IMR-90 (cell line): Measurements from ENCODE around the gene DMXL2. TPM values are rescaled to one million over a fixed set of nuclear protein-coding genes. Genes with fewer than 3 reads are reported as not detected.

ENCODE experiments used
- ATAC-seq: fragments of 200-7000 bp; cut with Tn5 transposase; 2 replicates; pipeline ENCODE4 v1.9.1; 2020; ENCODE audit warnings: low read depth, mild to moderate bottlenecking, moderate library complexity
- BruUV-seq: library from RNA; stranded (reverse); fragments of 400-500 nt; replicated peaks from 2 replicates; lab custom pipeline; 2021; lab: Mats Ljungman, UMichigan
- CTCF ChIA-PET: fragments of 300-600 bp; formaldehyde crosslinking; extraction: SDS; loops from one replicate; lab custom pipeline; 2021; ENCODE audit warnings: antibody characterized with exemption; lab: Yijun Ruan, JAX
- POLR2A ChIA-PET: fragments of 300-600 bp; sonication (Branson Sonifier 250); formaldehyde crosslinking; loops from one replicate; lab custom pipeline; 2022; ENCODE audit warnings: antibody characterized with exemption; ENCODE audit not compliant: unreplicated experiment; lab: Charles Lee
- DNase-seq: peaks from one replicate; pipeline ENCODE4 v3.0.0; 2013
- H2AFZ ChIP-seq: replicated peaks from 2 replicates; pipeline ENCODE3; 2013; ENCODE audit warnings: low read length, mild to moderate bottlenecking; ENCODE audit not compliant: poor library complexity
- H2AK5ac ChIP-seq: 2 replicates; pipeline ENCODE4 v1.6.1; 2013; ENCODE audit warnings: low read depth, low read length, inconsistent platforms
- H2AK9ac ChIP-seq: replicated peaks from 2 replicates; pipeline ENCODE3; 2013; ENCODE audit warnings: mild to moderate bottlenecking, low read depth, low read length, moderate library complexity; ENCODE audit not compliant: poor library complexity
- H2BK120ac ChIP-seq: 2 replicates; pipeline ENCODE4 v1.6.1; 2013; ENCODE audit warnings: low read depth, low read length, inconsistent platforms
- H2BK15ac ChIP-seq: 3 replicates; pipeline ENCODE4 v1.6.1; 2013; ENCODE audit warnings: low read depth, low read length, inconsistent platforms
- H2BK20ac ChIP-seq: 2 replicates; pipeline ENCODE4 v1.6.1; 2013; ENCODE audit warnings: low read depth, mild to moderate bottlenecking, inconsistent platforms, low read length, moderate library complexity
- H2BK5ac ChIP-seq: 2 replicates; pipeline ENCODE4 v1.6.1; 2013; ENCODE audit warnings: mild to moderate bottlenecking, low read depth, low read length, inconsistent platforms; ENCODE audit not compliant: poor library complexity, severe bottlenecking
- H3K14ac ChIP-seq: replicated peaks from 2 replicates; pipeline ENCODE4 v1.6.1; 2013; ENCODE audit warnings: low read depth, low read length, inconsistent platforms
- H3K18ac ChIP-seq: 2 replicates; pipeline ENCODE4 v1.6.1; 2013; ENCODE audit warnings: low read depth, low read length, control low read depth
- H3K23ac ChIP-seq: 2 replicates; pipeline ENCODE4 v1.6.1; 2013; ENCODE audit warnings: low read depth, low read length, inconsistent platforms
- H3K27ac ChIP-seq: 2 replicates; pipeline ENCODE4 v1.5.1; 2013; ENCODE audit warnings: mild to moderate bottlenecking, control low read depth, low read length; ENCODE audit not compliant: insufficient read depth
- H3K27me3 ChIP-seq: 2 replicates; pipeline ENCODE4 v1.6.1; 2013; ENCODE audit warnings: low read length; ENCODE audit not compliant: control insufficient read depth, insufficient read depth
- H3K36me3 ChIP-seq: 2 replicates; pipeline ENCODE4 v1.6.1; 2013; ENCODE audit warnings: low read length, mixed read lengths; ENCODE audit not compliant: control insufficient read depth, insufficient read depth
- H3K4ac ChIP-seq: 2 replicates; pipeline ENCODE4 v1.6.1; 2013; ENCODE audit warnings: low read depth, low read length, inconsistent platforms
- H3K4me1 ChIP-seq: 2 replicates; pipeline ENCODE4 v1.6.1; 2013; ENCODE audit warnings: low read length, mixed read lengths; ENCODE audit not compliant: control insufficient read depth, insufficient read depth
- H3K4me2 ChIP-seq: 2 replicates; pipeline ENCODE4 v1.6.1; 2013; ENCODE audit warnings: low read depth, mild to moderate bottlenecking, control low read depth, low read length, moderate library complexity
- H3K4me3 ChIP-seq: 2 replicates; pipeline ENCODE4 v1.5.1; 2013; ENCODE audit warnings: low read depth, mild to moderate bottlenecking, control low read depth, low read length, moderate library complexity; ENCODE audit not compliant: insufficient read depth
- H3K56ac ChIP-seq: 2 replicates; pipeline ENCODE4 v1.6.1; 2013; ENCODE audit warnings: low read length, inconsistent platforms; ENCODE audit not compliant: insufficient read depth; ENCODE audit errors: extremely low read depth
- H3K79me1 ChIP-seq, 2 experiments: 2 replicates each; pipeline ENCODE4 v1.6.1; 2013; ENCODE audit warnings: low read length in 2 of 2, inconsistent platforms in 1 of 2, low read depth in 1 of 2
- H3K9ac ChIP-seq: 2 replicates; pipeline ENCODE4 v1.6.1; 2013; ENCODE audit warnings: low read depth, low read length, control low read depth
- H3K9me1 ChIP-seq: 2 replicates; pipeline ENCODE4 v1.6.1; 2013; ENCODE audit warnings: low read length, inconsistent platforms; ENCODE audit not compliant: insufficient read depth
- H3K9me3 ChIP-seq: 2 replicates; pipeline ENCODE4 v1.6.1; 2013; ENCODE audit warnings: low read length; ENCODE audit not compliant: control insufficient read depth, insufficient read depth
- H4K20me1 ChIP-seq: 2 replicates; pipeline ENCODE4 v1.6.1; 2013; ENCODE audit warnings: low read length, inconsistent platforms; ENCODE audit not compliant: insufficient read depth
- H4K5ac ChIP-seq: 2 replicates; pipeline ENCODE4 v1.6.1; 2013; ENCODE audit warnings: mild to moderate bottlenecking, low read depth, low read length, control low read depth
- H4K8ac ChIP-seq, 2 experiments: 2 replicates each; pipeline ENCODE4 v1.6.1; 2013; ENCODE audit warnings: low read depth in 2 of 2, low read length in 2 of 2, control low read depth in 1 of 2, inconsistent platforms in 1 of 2
- H4K91ac ChIP-seq: 2 replicates; pipeline ENCODE4 v1.6.1; 2013; ENCODE audit warnings: low read depth, low read length, inconsistent platforms; ENCODE audit not compliant: insufficient read depth
- FOS ChIP-seq: fragments of 150-350 bp; IDR thresholded peaks from 2 replicates; pipeline ENCODE4 v1.6.1; 2016; ENCODE audit warnings: low read depth, low read length
- MAFK ChIP-seq: IDR thresholded peaks from 2 replicates; pipeline ENCODE4 v1.6.1; 2012; ENCODE audit warnings: low read depth, low read length, improper control_type of control experiment
- MAZ ChIP-seq: IDR thresholded peaks from 2 replicates; pipeline ENCODE4 v1.6.1; 2012; ENCODE audit warnings: low read depth, mild to moderate bottlenecking, low read length, improper control_type of control experiment, moderate library complexity, borderline replicate concordance
- MXI1 ChIP-seq: IDR thresholded peaks from 2 replicates; pipeline ENCODE4 v1.6.1; 2012; ENCODE audit warnings: low read depth, mild to moderate bottlenecking, low read length, moderate library complexity, borderline replicate concordance
- NFE2L2 ChIP-seq: fragments of 150-350 bp; IDR thresholded peaks from 2 replicates; pipeline ENCODE4 v1.6.1; 2016; ENCODE audit warnings: low read depth, mild to moderate bottlenecking, low read length
- POLR2A ChIP-seq: IDR thresholded peaks from 2 replicates; pipeline ENCODE4 v1.6.1; 2012; ENCODE audit warnings: mild to moderate bottlenecking, low read depth, low read length
- RAD21 ChIP-seq: IDR thresholded peaks from 2 replicates; pipeline ENCODE4 v1.6.1; 2012; ENCODE audit warnings: low read length, improper control_type of control experiment
- WGBS, 2 experiments: methylation state at CpG; one replicate each; pipeline versions ENCODE4 v1.1.5 to v1.1.7; 2013; ENCODE audit warnings: missing lambda C conversion rate in 2 of 2; ENCODE audit not compliant: insufficient read length in 1 of 2; ENCODE audit errors: extremely low coverage in 2 of 2; 5-methylcytosine and 5-hydroxymethylcytosine counted together
- dilution Hi-C: fragments of 300-500 bp; cut with HindIII; formaldehyde crosslinking; loops from one replicate; pipeline ENCODE4 v1.14.3; 2018; ENCODE audit warnings: low sequenced_read_pairs; ENCODE audit not compliant: unreplicated experiment
- in situ Hi-C: fragments of 300-500 bp; cut with MboI; formaldehyde crosslinking; loops from 3 replicates; pipeline ENCODE4 v1.14.3; 2019; ENCODE audit warnings: low sequenced_read_pairs, inconsistent platforms, mixed read lengths
- intact Hi-C: fragments of 100-400 bp; cut with micrococcal nuclease; formaldehyde crosslinking; loops from 2 replicates; pipeline ENCODE4 v1.10.0; 2022
- polyA plus RNA-seq, 3 experiments: library from polyadenylated mRNA; depleted of rRNA; stranded (reverse); fragments of >200 nt; gene quantifications; 2 replicates each; pipeline ENCODE4 v1.2.3, GENCODE V29; 2012; ENCODE audit warnings: low replicate concordance in 1 of 3
- total RNA-seq: library from RNA; depleted of rRNA; stranded (reverse); fragments of >200 nt; gene quantifications from 2 replicates; pipeline ENCODE4 v1.2.3, GENCODE V29; 2012
- TF ChIP-seq, protein P1 (sequence below): fragments of 150-350 bp; IDR thresholded peaks from 2 replicates; pipeline ENCODE4 v1.6.1; 2017; ENCODE audit warnings: mild to moderate bottlenecking, antibody characterized with exemption, low read length, low read depth
- TF ChIP-seq, protein P2 (sequence below): fragments of 150-350 bp; IDR thresholded peaks from 2 replicates; pipeline ENCODE4 v1.6.1; 2016; ENCODE audit warnings: low read depth, mild to moderate bottlenecking, low read length, moderate library complexity, borderline replicate concordance

Gene DMXL2
- total and polyA plus RNA-seq, 2 of the 4 experiments (the other 2 are of a cell fraction): 9.7 to 21.9 TPM

DNA sequence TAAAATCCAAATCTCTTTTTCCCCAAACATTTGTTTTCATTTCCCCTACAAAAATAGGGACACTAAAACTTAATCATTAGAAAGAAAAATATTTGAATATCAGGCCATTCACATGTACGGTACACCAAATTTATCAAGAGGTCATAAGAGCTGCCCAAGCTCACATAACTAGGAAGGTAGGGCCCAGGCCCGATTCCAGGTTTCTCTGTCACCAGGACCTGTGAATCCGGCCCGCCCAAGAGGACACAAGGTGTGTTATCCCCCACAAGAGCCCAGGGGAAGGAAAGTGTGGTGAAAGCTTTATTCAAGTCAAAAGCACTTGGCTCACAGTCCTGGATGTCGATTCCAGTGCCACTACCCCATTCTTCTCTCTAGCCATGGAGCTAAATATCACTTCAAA, 130.6 kb downstream of the DMXL2 start:
- H2BK5ac ChIP-seq: no peak overlapping the region
- peaks cover 8% of the 10 kb centered on the region for H3K4me1 ChIP-seq
- dilution Hi-C loops (no loop called here), in situ Hi-C loops (no loop called here), intact Hi-C loops (loop anchor here (10.0 kb wide), 1 partner anchor 257 kb away; no protein-coding TSS in a partner anchor)
- H3K9me1 ChIP-seq: peaks cover 2% of the 10 kb centered on the region; the same call in 1 of the 2 replicates
- no peaks in the 10 kb centered on the region for H4K20me1 ChIP-seq
- no peak overlapping the region for H3K27ac ChIP-seq
- no peak overlapping the region for H3K4ac ChIP-seq
- H3K36me3 ChIP-seq: peaks cover 4% of the 10 kb centered on the region; the same call in 1 of the 2 replicates
- no peak overlapping the region for H3K14ac ChIP-seq
- no peak overlapping the region for H2AK9ac ChIP-seq
- WGBS, 2 experiments: no CpG with 5 or more reads among the region's 5 CpGs
- peak overlapping the region; percentile 59 for H4K5ac ChIP-seq
- peak overlapping the region; percentile 36 for H2BK120ac ChIP-seq
- POLR2A ChIA-PET: no interaction called here
- no peak overlapping the region for H3K23ac ChIP-seq
- H3K9me3 ChIP-seq: no peaks in the 10 kb centered on the region
- CTCF ChIA-PET: interaction anchor here (0.6 to 0.7 kb wide), 3 partner anchors 21 to 772 kb away, joined by 3 to 4 read pairs (median 3); no protein-coding TSS in a partner anchor
- H3K79me1 ChIP-seq: no peaks in the 10 kb centered on the region
- TF ChIP-seq MXI1 (no peak), POLR2A (no peak), FOS (no peak), MAFK (no peak), RAD21 (no peak), NFE2L2 (no peak), MAZ (no peak)
- TF ChIP-seq, protein P1, sequence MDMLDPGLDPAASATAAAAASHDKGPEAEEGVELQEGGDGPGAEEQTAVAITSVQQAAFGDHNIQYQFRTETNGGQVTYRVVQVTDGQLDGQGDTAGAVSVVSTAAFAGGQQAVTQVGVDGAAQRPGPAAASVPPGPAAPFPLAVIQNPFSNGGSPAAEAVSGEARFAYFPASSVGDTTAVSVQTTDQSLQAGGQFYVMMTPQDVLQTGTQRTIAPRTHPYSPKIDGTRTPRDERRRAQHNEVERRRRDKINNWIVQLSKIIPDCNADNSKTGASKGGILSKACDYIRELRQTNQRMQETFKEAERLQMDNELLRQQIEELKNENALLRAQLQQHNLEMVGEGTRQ: no peak
- TF ChIP-seq, protein P2, sequence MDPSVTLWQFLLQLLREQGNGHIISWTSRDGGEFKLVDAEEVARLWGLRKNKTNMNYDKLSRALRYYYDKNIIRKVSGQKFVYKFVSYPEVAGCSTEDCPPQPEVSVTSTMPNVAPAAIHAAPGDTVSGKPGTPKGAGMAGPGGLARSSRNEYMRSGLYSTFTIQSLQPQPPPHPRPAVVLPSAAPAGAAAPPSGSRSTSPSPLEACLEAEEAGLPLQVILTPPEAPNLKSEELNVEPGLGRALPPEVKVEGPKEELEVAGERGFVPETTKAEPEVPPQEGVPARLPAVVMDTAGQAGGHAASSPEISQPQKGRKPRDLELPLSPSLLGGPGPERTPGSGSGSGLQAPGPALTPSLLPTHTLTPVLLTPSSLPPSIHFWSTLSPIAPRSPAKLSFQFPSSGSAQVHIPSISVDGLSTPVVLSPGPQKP: no peak
- no peak overlapping the region for H3K9ac ChIP-seq
- H2AK5ac ChIP-seq: no peak overlapping the region; the same call in 1 of the 2 replicates
- peak overlapping the region; percentile 41 for H4K91ac ChIP-seq
- no peak for DNase-seq
- H3K4me3 ChIP-seq: no peak overlapping the region
- H3K56ac ChIP-seq: no peak overlapping the region
- peak overlapping the region in 1 of 2 experiments; percentile 30; a peak in 1 of 4 replicates for H4K8ac ChIP-seq
- H3K27me3 ChIP-seq: no peaks in the 10 kb centered on the region
- ATAC-seq: no peak
- H2AFZ ChIP-seq: no peak overlapping the region
- H2BK20ac ChIP-seq: peak overlapping the region; percentile 84
- peak overlapping the region; percentile 79; the same call in 2 of the 3 replicates for H2BK15ac ChIP-seq
- H3K4me2 ChIP-seq: no peak overlapping the region
- H3K18ac ChIP-seq: peak overlapping the region; percentile 61
- no TSS peak for BruUV-seq
